ENCODE results near the gene GLI3. TPM values are rescaled to one million over a fixed set of nuclear protein-coding genes. Genes with fewer than 3 reads are reported as not detected.

The GLI3 gene
- total and polyA plus RNA-seq, 2 of the 4 experiments (the other 2 are of a cell fraction): 1.3 to 3.9 TPM

DNA sequence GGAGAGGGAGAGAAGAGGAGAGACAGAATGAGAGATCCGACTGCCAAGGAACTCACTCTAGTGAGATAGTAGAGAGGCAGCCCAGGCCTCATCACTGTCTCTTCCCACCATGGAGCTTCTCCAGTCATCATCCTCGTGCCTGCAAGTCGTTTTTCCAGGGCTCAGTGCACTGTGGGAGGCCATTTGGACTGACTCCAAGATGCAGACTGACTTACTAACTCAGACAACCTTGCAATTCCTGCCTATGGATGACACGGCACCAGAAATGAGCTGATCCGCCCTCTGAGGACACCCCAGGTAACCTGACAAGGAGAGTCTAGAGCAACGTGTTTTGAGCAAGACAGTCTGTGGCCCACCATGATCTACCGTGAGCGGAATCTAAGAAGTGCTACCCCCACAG is 154.9 kb downstream of the GLI3 start:
- in situ Hi-C loops (cut with MboI; ENCODE audit: low sequenced_read_pairs) (no loop called here), intact Hi-C loops (cut with micrococcal nuclease) (no loop called here), dilution Hi-C loops (cut with HindIII; ENCODE audit: low sequenced_read_pairs, unreplicated experiment) (no loop called here)
- Histone ChIP-seq H3K14ac (replicated peaks; ENCODE audit: low read depth, low read length) (peak overlapping the region; percentile 23; the same call in 1 of the 2 replicates), H3K27me3 (ENCODE audit: control insufficient read depth, insufficient read depth, low read length) (no peaks in the 10 kb centered on the region), H3K23ac (ENCODE audit: low read depth, low read length) (no peak overlapping the region), H2BK20ac (ENCODE audit: low read depth, low read length) (no peak overlapping the region), H4K20me1 (ENCODE audit: insufficient read depth, low read length) (0 out of 2 replicates have a peak, but pooled peaks cover 5% of the 10 kb centered on the region), H3K9me1 (ENCODE audit: insufficient read depth, low read length) (peaks cover 12% of the 10 kb centered on the region; the same call in 1 of the 2 replicates), H4K8ac (ENCODE audit: low read depth in 2 of 2, low read length in 2 of 2) (peak overlapping the region in 1 of 2 experiments; percentile 24; a peak in 1 of 4 replicates), H3K4me1 (ENCODE audit: control insufficient read depth, insufficient read depth, low read length) (peaks cover 11% of the 10 kb centered on the region), H3K36me3 (ENCODE audit: control insufficient read depth, insufficient read depth, low read length) (no peaks in the 10 kb centered on the region), H3K56ac (ENCODE audit: extremely low read depth, insufficient read depth, low read length) (no peak overlapping the region), H2BK120ac (ENCODE audit: low read depth, low read length) (no peak overlapping the region), H3K18ac (ENCODE audit: low read depth, low read length) (no peak overlapping the region), H3K9ac (ENCODE audit: low read depth, low read length) (no peak overlapping the region), H4K5ac (ENCODE audit: low read depth, low read length) (no peak overlapping the region), H3K9me3 (ENCODE audit: control insufficient read depth, insufficient read depth, low read length) (no peaks in the 10 kb centered on the region), H3K4ac (ENCODE audit: low read depth, low read length) (no peak overlapping the region), H4K91ac (ENCODE audit: insufficient read depth, low read depth, low read length) (no peak overlapping the region), H2AFZ (replicated peaks; ENCODE audit: low read length, poor library complexity) (peak overlapping the region; percentile 55), H3K27ac (ENCODE audit: insufficient read depth, low read length) (no peak overlapping the region), H2BK15ac (ENCODE audit: low read depth, low read length) (no peak overlapping the region), H2AK5ac (ENCODE audit: low read depth, low read length) (no peak overlapping the region), H3K79me1 (ENCODE audit: low read depth in 1 of 2, low read length in 2 of 2) (peaks cover 0 to 19% of the 10 kb centered on the region in 2 experiments; a peak in 2 of 4 replicates), H2AK9ac (replicated peaks; ENCODE audit: low read depth, low read length, poor library complexity) (no peak overlapping the region), H3K4me3 (ENCODE audit: insufficient read depth, low read depth, low read length) (no peak overlapping the region), H3K4me2 (ENCODE audit: low read depth, low read length) (no peak overlapping the region), H2BK5ac (ENCODE audit: low read depth, low read length, poor library complexity, severe bottlenecking) (no peak overlapping the region)
- 52% methylated on average over 4 of the region's 8 CpGs; no CpG with 5 or more reads in 1 of the 2 experiments for WGBS, 2 experiments (ENCODE audit: extremely low coverage in 2 of 2, insufficient read length in 1 of 2)
- POLR2A ChIA-PET (ENCODE audit: unreplicated experiment): no interaction called here
- DNase-seq: peak; percentile 84
- TF ChIP-seq CHD1 (IDR thresholded peaks at IDR 0.05; ENCODE audit: low read depth, low read length) (no peak), USF2 (IDR thresholded peaks at IDR 0.05; ENCODE audit: low read depth, low read length) (no peak), MAZ (IDR thresholded peaks at IDR 0.05; ENCODE audit: borderline replicate concordance, low read depth, low read length) (no peak), SMC3 (IDR thresholded peaks at IDR 0.05; ENCODE audit: low read depth, low read length) (no peak), RAD21 (IDR thresholded peaks at IDR 0.05; ENCODE audit: low read length) (no peak), ELK1 (IDR thresholded peaks at IDR 0.05; ENCODE audit: borderline replicate concordance, low read depth, low read length) (no peak), POLR2A (IDR thresholded peaks at IDR 0.05; ENCODE audit: low read depth, low read length) (no peak), CEBPB (IDR thresholded peaks at IDR 0.05; ENCODE audit: low read depth, low read length) (no peak), RFX5 (IDR thresholded peaks at IDR 0.05; ENCODE audit: low read depth, low read length) (no peak), BHLHE40 (IDR thresholded peaks at IDR 0.05; ENCODE audit: low read depth, low read length) (no peak), FOS (IDR thresholded peaks at IDR 0.05; ENCODE audit: low read depth, low read length) (no peak), MXI1 (IDR thresholded peaks at IDR 0.05; ENCODE audit: borderline replicate concordance, low read depth, low read length) (no peak), NFE2L2 (IDR thresholded peaks at IDR 0.05; ENCODE audit: low read depth, low read length) (no peak), MAFK (IDR thresholded peaks at IDR 0.05; ENCODE audit: low read depth, low read length) (no peak)
- TF ChIP-seq, protein P1, sequence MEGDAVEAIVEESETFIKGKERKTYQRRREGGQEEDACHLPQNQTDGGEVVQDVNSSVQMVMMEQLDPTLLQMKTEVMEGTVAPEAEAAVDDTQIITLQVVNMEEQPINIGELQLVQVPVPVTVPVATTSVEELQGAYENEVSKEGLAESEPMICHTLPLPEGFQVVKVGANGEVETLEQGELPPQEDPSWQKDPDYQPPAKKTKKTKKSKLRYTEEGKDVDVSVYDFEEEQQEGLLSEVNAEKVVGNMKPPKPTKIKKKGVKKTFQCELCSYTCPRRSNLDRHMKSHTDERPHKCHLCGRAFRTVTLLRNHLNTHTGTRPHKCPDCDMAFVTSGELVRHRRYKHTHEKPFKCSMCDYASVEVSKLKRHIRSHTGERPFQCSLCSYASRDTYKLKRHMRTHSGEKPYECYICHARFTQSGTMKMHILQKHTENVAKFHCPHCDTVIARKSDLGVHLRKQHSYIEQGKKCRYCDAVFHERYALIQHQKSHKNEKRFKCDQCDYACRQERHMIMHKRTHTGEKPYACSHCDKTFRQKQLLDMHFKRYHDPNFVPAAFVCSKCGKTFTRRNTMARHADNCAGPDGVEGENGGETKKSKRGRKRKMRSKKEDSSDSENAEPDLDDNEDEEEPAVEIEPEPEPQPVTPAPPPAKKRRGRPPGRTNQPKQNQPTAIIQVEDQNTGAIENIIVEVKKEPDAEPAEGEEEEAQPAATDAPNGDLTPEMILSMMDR (conservative IDR thresholded peaks at IDR 0.05; ENCODE audit: low read depth, low read length): no peak
- CTCF ChIA-PET: no interaction called here
- no TSS peak for BruUV-seq (replicated peaks)
- ATAC-seq (ENCODE audit: low read depth): peak; percentile 38

Data from IMR-90 (cell line).